Neural cell (in vitro differentiated cells): ENCODE data around the gene EZR. TPM values are rescaled to one million over a fixed set of nuclear protein-coding genes. Genes with fewer than 3 reads are reported as not detected.

Experiments used
- H2AFZ ChIP-seq: fragments of 200-600, 300-800 bp; sonication (generic), shearing (Covaris generic); 2 replicates; pipeline ENCODE4 v1.6.0; 2014; ENCODE audit warnings: low read depth, mild to moderate bottlenecking, antibody characterized with exemption, low read length, moderate library complexity
- H3F3A ChIP-seq: fragments of 200-600 bp; shearing (Covaris generic); 2 replicates; pipeline ENCODE4 v1.6.1; 2016; ENCODE audit warnings: mild to moderate bottlenecking, moderate library complexity, mixed read lengths, antibody characterized with exemption, low read length; ENCODE audit not compliant: insufficient read depth, poor library complexity, severe bottlenecking
- H3K27ac ChIP-seq: fragments of 200-600, 300-800 bp; sonication (generic), shearing (Covaris generic); 2 replicates; pipeline ENCODE4 v1.5.1; 2014; ENCODE audit warnings: mild to moderate bottlenecking, low read length, moderate library complexity
- H3K27me3 ChIP-seq: fragments of 300-800, 200-600 bp; sonication (generic), shearing (Covaris generic); 2 replicates; pipeline ENCODE4 v1.6.0; 2014; ENCODE audit warnings: mild to moderate bottlenecking, low read depth, low read length, moderate library complexity; ENCODE audit not compliant: insufficient read depth
- H3K36me3 ChIP-seq: fragments of 300-800, 200-600 bp; sonication (generic), shearing (Covaris generic); 2 replicates; pipeline ENCODE4 v1.5.1; 2014; ENCODE audit warnings: mild to moderate bottlenecking, antibody characterized with exemption, low read length, moderate library complexity; ENCODE audit not compliant: insufficient read depth
- H3K4me2 ChIP-seq: fragments of 300-800, 200-600 bp; sonication (generic), shearing (Covaris generic); 2 replicates; pipeline ENCODE4 v1.6.0; 2014; ENCODE audit warnings: mild to moderate bottlenecking, low read length
- H3K4me3 ChIP-seq: fragments of 300-800, 200-600 bp; sonication (generic), shearing (Covaris generic); 2 replicates; pipeline ENCODE4 v1.5.1; 2014; ENCODE audit warnings: mild to moderate bottlenecking, low read length, moderate library complexity
- H3K79me2 ChIP-seq: fragments of 200-600 bp; shearing (Covaris generic); replicated peaks from 2 replicates; pipeline ENCODE4 v1.6.0; 2014; ENCODE audit warnings: mild to moderate bottlenecking, low read length, moderate library complexity; ENCODE audit not compliant: insufficient read depth
- H3K9ac ChIP-seq: fragments of 300-800, 200-600 bp; sonication (generic), shearing (Covaris generic); 2 replicates; pipeline ENCODE4 v1.6.1; 2016; ENCODE audit warnings: mild to moderate bottlenecking, low read length, mixed read lengths
- H3K9me2 ChIP-seq: fragments of 200-600 bp; shearing (Covaris generic); 2 replicates; pipeline ENCODE4 v1.6.1; 2016; ENCODE audit warnings: mild to moderate bottlenecking, low read length, mixed read lengths; ENCODE audit not compliant: insufficient read depth
- H3K9me3 ChIP-seq: fragments of 200-600, 300-800 bp; sonication (generic), shearing (Covaris generic); 2 replicates; pipeline ENCODE4 v1.6.1; 2016; ENCODE audit warnings: mild to moderate bottlenecking, mixed run types, low read length, moderate library complexity, mixed read lengths
- H4K20me1 ChIP-seq: fragments of 200-600 bp; shearing (Covaris generic); 2 replicates; pipeline ENCODE4 v1.6.1; 2016; ENCODE audit warnings: mild to moderate bottlenecking, mixed run types; ENCODE audit not compliant: insufficient read depth
- EP300 ChIP-seq: fragments of 450-650 bp; conservative IDR thresholded peaks from 2 replicates; pipeline ENCODE4 v1.6.1; 2014; ENCODE audit warnings: antibody characterized with exemption, mild to moderate bottlenecking, moderate library complexity; ENCODE audit not compliant: poor library complexity, severe bottlenecking
- EZH2 ChIP-seq: fragments of 200-600, 300-800 bp; shearing (Covaris generic), sonication (generic); IDR thresholded peaks from 2 replicates; pipeline ENCODE4 v1.6.1; 2014; ENCODE audit warnings: antibody characterized with exemption, low read length, borderline replicate concordance, mild to moderate bottlenecking; ENCODE audit not compliant: insufficient read depth, poor library complexity, severe bottlenecking
- MXI1 ChIP-seq: fragments of 450-650 bp; conservative IDR thresholded peaks from 2 replicates; pipeline ENCODE4 v1.6.1; 2014; ENCODE audit warnings: antibody characterized with exemption, mild to moderate bottlenecking; ENCODE audit not compliant: poor library complexity, severe bottlenecking
- POLR2AphosphoS5 ChIP-seq: IDR thresholded peaks from 2 replicates; pipeline ENCODE4 v1.6.1; 2012
- RAD21 ChIP-seq: fragments of 450-650 bp; conservative IDR thresholded peaks from 2 replicates; pipeline ENCODE4 v1.6.1; 2014; ENCODE audit warnings: antibody characterized with exemption, mild to moderate bottlenecking, moderate library complexity
- SMC3 ChIP-seq: fragments of 450-650 bp; conservative IDR thresholded peaks from 2 replicates; pipeline ENCODE4 v1.6.1; 2014; ENCODE audit warnings: antibody characterized with exemption, mild to moderate bottlenecking, moderate library complexity; ENCODE audit not compliant: poor library complexity
- TAF1 ChIP-seq: IDR thresholded peaks from 2 replicates; pipeline ENCODE4 v1.6.1; 2012; ENCODE audit warnings: low read depth
- polyA plus RNA-seq: library from polyadenylated mRNA; depleted of rRNA; stranded (reverse); fragments of >200 nt; gene quantifications from 2 replicates; pipeline ENCODE4 v1.2.3, GENCODE V29; 2014
- TF ChIP-seq, protein P1 (sequence below): fragments of 450-650 bp; IDR thresholded peaks from 2 replicates; pipeline ENCODE4 v1.5.1; 2014; ENCODE audit warnings: antibody characterized with exemption, mild to moderate bottlenecking, moderate library complexity; ENCODE audit not compliant: poor library complexity, severe bottlenecking
- TF ChIP-seq, protein P2 (sequence below): IDR thresholded peaks from 2 replicates; pipeline ENCODE4 v1.6.1; 2012; ENCODE audit warnings: borderline replicate concordance

Gene EZR
- polyA plus RNA-seq, 1 donor from 2014 or later: 1.6 TPM

DNA sequence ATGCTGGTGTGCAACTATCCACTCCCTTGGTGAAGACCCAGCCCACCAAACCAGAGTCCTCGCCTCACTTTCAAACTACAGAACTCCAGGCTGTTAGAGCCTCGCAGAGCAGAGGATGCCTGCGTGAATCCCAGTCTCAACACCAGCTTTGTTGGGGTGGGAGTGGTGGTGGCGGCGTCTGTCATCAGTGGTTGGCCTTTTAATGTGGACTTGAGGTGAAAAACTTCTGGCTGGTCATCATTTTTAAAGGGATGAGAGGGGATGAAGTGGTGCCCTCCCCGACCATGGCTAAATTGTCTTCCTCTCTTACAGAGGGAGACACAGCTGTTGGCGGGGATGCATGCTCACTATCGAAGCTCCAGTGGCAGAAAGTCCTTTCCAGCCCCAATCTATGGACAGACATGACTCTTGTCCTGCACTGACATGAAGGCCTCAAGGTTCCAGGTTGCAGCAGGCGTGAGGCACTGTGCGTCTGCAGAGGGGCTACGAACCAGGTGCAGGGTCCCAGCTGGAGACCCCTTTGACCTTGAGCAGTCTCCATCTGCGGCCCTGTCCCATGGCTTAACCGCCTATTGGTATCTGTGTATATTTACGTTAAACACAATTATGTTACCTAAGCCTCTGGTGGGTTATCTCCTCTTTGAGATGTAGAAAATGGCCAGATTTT, 54.9 kb downstream of the EZR start:
- Histone ChIP-seq H3K4me2 (no peak overlapping the region), H4K20me1 (no peaks in the 10 kb centered on the region), H3F3A (no peaks in the 10 kb centered on the region), H2AFZ (no peak overlapping the region), H3K4me3 (no peak overlapping the region), H3K36me3 (no peaks in the 10 kb centered on the region), H3K79me2 (no peaks in the 10 kb centered on the region), H3K9me3 (no peaks in the 10 kb centered on the region), H3K27ac (no peak overlapping the region), H3K27me3 (no peaks in the 10 kb centered on the region), H3K9ac (no peak overlapping the region), H3K9me2 (no peaks in the 10 kb centered on the region)
- TF ChIP-seq POLR2AphosphoS5: no peak
- TF ChIP-seq RAD21: no peak
- TF ChIP-seq, protein P1, sequence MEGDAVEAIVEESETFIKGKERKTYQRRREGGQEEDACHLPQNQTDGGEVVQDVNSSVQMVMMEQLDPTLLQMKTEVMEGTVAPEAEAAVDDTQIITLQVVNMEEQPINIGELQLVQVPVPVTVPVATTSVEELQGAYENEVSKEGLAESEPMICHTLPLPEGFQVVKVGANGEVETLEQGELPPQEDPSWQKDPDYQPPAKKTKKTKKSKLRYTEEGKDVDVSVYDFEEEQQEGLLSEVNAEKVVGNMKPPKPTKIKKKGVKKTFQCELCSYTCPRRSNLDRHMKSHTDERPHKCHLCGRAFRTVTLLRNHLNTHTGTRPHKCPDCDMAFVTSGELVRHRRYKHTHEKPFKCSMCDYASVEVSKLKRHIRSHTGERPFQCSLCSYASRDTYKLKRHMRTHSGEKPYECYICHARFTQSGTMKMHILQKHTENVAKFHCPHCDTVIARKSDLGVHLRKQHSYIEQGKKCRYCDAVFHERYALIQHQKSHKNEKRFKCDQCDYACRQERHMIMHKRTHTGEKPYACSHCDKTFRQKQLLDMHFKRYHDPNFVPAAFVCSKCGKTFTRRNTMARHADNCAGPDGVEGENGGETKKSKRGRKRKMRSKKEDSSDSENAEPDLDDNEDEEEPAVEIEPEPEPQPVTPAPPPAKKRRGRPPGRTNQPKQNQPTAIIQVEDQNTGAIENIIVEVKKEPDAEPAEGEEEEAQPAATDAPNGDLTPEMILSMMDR: no peak
- TF ChIP-seq EP300: no peak
- TF ChIP-seq EZH2: no peak
- TF ChIP-seq, protein P2, sequence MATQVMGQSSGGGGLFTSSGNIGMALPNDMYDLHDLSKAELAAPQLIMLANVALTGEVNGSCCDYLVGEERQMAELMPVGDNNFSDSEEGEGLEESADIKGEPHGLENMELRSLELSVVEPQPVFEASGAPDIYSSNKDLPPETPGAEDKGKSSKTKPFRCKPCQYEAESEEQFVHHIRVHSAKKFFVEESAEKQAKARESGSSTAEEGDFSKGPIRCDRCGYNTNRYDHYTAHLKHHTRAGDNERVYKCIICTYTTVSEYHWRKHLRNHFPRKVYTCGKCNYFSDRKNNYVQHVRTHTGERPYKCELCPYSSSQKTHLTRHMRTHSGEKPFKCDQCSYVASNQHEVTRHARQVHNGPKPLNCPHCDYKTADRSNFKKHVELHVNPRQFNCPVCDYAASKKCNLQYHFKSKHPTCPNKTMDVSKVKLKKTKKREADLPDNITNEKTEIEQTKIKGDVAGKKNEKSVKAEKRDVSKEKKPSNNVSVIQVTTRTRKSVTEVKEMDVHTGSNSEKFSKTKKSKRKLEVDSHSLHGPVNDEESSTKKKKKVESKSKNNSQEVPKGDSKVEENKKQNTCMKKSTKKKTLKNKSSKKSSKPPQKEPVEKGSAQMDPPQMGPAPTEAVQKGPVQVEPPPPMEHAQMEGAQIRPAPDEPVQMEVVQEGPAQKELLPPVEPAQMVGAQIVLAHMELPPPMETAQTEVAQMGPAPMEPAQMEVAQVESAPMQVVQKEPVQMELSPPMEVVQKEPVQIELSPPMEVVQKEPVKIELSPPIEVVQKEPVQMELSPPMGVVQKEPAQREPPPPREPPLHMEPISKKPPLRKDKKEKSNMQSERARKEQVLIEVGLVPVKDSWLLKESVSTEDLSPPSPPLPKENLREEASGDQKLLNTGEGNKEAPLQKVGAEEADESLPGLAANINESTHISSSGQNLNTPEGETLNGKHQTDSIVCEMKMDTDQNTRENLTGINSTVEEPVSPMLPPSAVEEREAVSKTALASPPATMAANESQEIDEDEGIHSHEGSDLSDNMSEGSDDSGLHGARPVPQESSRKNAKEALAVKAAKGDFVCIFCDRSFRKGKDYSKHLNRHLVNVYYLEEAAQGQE: no peak
- no peak for TF ChIP-seq SMC3
- TF ChIP-seq TAF1: no peak
- TF ChIP-seq MXI1: no peak

DNA sequence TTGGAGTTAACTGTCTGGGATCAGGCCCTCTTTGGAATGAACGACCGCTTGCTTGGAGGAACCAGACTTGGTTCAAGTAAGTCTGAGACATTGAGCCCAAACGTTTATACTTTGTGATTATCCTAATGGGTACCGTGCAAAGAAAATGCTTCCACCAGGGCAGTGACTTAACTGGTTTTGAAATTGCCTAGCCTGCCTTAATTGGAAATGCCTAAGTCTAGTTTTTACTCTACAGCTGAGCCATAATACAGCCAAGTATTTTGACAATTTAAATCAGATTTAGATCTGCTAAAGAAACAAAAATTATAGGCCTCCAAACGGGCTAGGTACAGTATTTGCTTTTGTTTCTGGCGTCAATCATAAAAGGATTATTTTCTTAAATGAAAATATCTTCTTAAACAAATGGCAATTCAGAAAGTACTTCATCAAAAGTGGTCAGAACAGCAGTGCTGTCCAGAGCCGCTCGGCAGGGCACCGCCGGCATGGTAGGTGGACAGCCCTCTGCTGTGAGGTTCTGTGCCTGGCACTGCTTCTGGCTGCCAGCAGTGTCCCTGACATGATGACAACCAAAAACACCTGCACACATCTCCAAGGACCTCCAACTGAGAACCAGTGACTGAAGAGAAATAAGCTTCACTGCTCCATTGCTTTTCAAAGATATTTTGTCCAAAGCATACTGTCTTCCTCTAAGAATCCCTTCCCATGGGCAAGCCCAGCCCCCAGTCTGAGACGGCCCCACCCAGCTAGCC, 55.6 kb downstream of the EZR start:
- Histone ChIP-seq H3F3A (no peaks in the 10 kb centered on the region), H3K27me3 (no peaks in the 10 kb centered on the region), H3K9me2 (no peaks in the 10 kb centered on the region), H3K36me3 (no peaks in the 10 kb centered on the region), H3K4me2 (no peak overlapping the region), H3K9ac (no peak overlapping the region), H3K4me3 (no peak overlapping the region), H3K9me3 (no peaks in the 10 kb centered on the region), H3K27ac (no peak overlapping the region), H2AFZ (no peak overlapping the region), H4K20me1 (no peaks in the 10 kb centered on the region), H3K79me2 (no peaks in the 10 kb centered on the region)
- TF ChIP-seq TAF1: no peak
- TF ChIP-seq POLR2AphosphoS5: no peak
- TF ChIP-seq EZH2: no peak
- TF ChIP-seq, protein P1: no peak
- no peak for TF ChIP-seq EP300
- no peak for TF ChIP-seq SMC3
- TF ChIP-seq, protein P2: no peak
- TF ChIP-seq MXI1: no peak
